ENCODE results near the gene SERPINE3. TPM values are rescaled to one million over a fixed set of nuclear protein-coding genes. Genes with fewer than 3 reads are reported as not detected.

The SERPINE3 gene
- total RNA-seq, 4 donors from 2014 or later = not detected

DNA sequence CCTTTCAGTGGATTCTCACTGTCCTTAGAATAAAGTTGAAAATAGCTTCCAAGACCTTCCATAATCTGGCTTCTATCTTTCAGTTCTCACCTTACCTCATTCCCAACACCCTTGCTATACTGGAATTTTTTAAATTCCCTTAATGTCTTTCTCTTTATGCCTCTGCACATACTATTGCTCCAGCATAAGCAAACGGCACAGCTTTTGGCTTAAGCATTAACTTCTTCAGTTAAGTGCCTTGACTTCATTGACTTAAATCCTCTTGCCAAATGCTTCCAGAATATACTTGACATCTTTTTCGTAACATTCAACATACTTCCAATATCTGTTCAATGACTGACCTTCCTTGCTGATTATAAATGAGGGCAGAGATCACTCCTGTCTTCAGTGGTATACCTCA is 34.0 kb downstream of the SERPINE3 start:
- no peak for DNase-seq (ENCODE audit: extremely low spot score)
- no peak overlapping the region for H3K4me3 ChIP-seq
- TF ChIP-seq EP300 (IDR thresholded peaks at IDR 0.05) (no peak), POLR2AphosphoS5 (IDR thresholded peaks at IDR 0.05) (no peak), CTCF (IDR thresholded peaks at IDR 0.05) (no peak), POLR2A (IDR thresholded peaks at IDR 0.05; ENCODE audit: low read depth) (no peak)
- peaks cover 14 to 89% (median 60%) of the 10 kb centered on the region in 4 donors for H3K36me3 ChIP-seq
- peaks cover 0 to 9% (median 0%) of the 10 kb centered on the region in 4 donors for H3K4me1 ChIP-seq
- no peaks in the 10 kb centered on the region for H3K9me3 ChIP-seq
- H3K27me3 ChIP-seq = no peaks in the 10 kb centered on the region
- 87% methylated on average over 2 of the region's 2 CpGs for WGBS
- intact Hi-C loops (cut with DNase I) = no loop called here
- no peak overlapping the region for H3K27ac ChIP-seq (replicated peaks in 1 of 4)

GRCh38 chr13:51380269-51380668 is 40.8 kb downstream of the SERPINE3 start:
- H3K36me3 ChIP-seq = peaks cover 7 to 63% (median 38%) of the 10 kb centered on the region in 4 donors
- H3K4me3 ChIP-seq = no peak overlapping the region

DNA sequence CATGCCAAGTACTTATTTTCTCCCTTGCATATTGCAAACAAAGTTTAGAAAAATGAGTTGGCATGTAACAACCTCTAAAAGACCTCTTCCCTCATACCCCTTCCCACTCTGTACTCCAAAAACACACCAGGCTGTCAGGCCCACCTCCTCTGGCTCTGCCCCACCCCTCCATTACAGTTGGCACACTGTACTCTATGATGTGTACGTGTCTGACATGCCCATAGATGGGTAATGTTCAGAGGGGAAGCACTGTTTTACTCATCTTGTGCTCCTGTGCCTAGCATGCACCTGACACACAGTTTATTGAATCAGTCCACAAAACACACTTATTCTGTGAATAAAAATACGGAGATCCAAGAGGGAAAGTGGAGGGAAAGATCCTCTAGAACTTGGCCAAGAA is 45.6 kb downstream of the SERPINE3 start:
- no peaks in the 10 kb centered on the region for H3K27me3 ChIP-seq
- H3K9me3 ChIP-seq = no peaks in the 10 kb centered on the region
- no peak overlapping the region for H3K4me3 ChIP-seq
- no peak overlapping the region for H3K27ac ChIP-seq (replicated peaks in 1 of 4)
- intact Hi-C loops (cut with DNase I) = no loop called here
- H3K4me1 ChIP-seq = no peaks in the 10 kb centered on the region
- 79% methylated on average over 2 of the region's 2 CpGs for WGBS
- no peak for DNase-seq (ENCODE audit: extremely low spot score)
- peaks cover 0 to 29% (median 21%) of the 10 kb centered on the region in 4 donors for H3K36me3 ChIP-seq
- no peak for TF ChIP-seq CTCF (IDR thresholded peaks at IDR 0.05)
- no peak for TF ChIP-seq POLR2A (IDR thresholded peaks at IDR 0.05; ENCODE audit: low read depth)
- no peak for TF ChIP-seq POLR2AphosphoS5 (IDR thresholded peaks at IDR 0.05)
- TF ChIP-seq EP300 (IDR thresholded peaks at IDR 0.05) = no peak

More at GRCh38 chr13:51380269-51380668, 40.8 kb downstream of the SERPINE3 start:
- Histone ChIP-seq H3K9me3 (no peaks in the 10 kb centered on the region), H3K4me1 (no peaks in the 10 kb centered on the region), H3K27ac (replicated peaks in 1 of 4) (no peak overlapping the region), H3K27me3 (no peaks in the 10 kb centered on the region)
- no peak for DNase-seq (ENCODE audit: extremely low spot score)
- no peak for TF ChIP-seq EP300 (IDR thresholded peaks at IDR 0.05)
- TF ChIP-seq CTCF (IDR thresholded peaks at IDR 0.05) = no peak
- no peak for TF ChIP-seq POLR2A (IDR thresholded peaks at IDR 0.05; ENCODE audit: low read depth)
- TF ChIP-seq POLR2AphosphoS5 (IDR thresholded peaks at IDR 0.05) = no peak
- 55% methylated on average over 4 of the region's 4 CpGs for whole genome bisulfite sequencing
- intact Hi-C loops (cut with DNase I) = no loop called here

DNA sequence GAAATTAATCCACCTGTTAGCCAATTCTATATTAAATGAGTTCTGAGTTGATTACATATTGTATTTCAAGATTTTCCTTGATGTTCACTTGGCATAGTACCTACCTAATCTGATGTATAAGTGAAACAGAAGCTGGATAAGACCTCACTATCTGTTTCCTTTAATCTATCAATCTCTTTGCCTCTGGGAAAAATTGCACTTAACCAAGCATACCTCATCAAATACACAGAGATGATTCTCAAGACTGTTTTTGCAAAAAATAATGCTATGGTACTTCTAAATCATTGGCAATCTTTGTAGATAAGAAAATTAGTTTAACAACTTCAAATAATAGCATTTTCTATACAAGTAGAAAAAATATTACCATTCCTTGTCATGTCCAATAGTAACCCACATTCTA is 55.2 kb downstream of the SERPINE3 start:
- H3K9me3 ChIP-seq = no peaks in the 10 kb centered on the region
- no peak for DNase-seq (ENCODE audit: extremely low spot score)
- no peak overlapping the region for H3K27ac ChIP-seq (replicated peaks in 1 of 4)
- H3K36me3 ChIP-seq = peaks cover 0 to 3% (median 0%) of the 10 kb centered on the region in 4 donors
- no peak overlapping the region for H3K4me3 ChIP-seq
- H3K27me3 ChIP-seq = no peaks in the 10 kb centered on the region
- no peak for TF ChIP-seq CTCF (IDR thresholded peaks at IDR 0.05)
- no peak for TF ChIP-seq POLR2AphosphoS5 (IDR thresholded peaks at IDR 0.05)
- TF ChIP-seq EP300 (IDR thresholded peaks at IDR 0.05) = no peak
- no peak for TF ChIP-seq POLR2A (IDR thresholded peaks at IDR 0.05; ENCODE audit: low read depth)
- intact Hi-C loops (cut with DNase I) = no loop called here
- peaks cover 14 to 24% (median 21%) of the 10 kb centered on the region in 4 donors for H3K4me1 ChIP-seq

DNA sequence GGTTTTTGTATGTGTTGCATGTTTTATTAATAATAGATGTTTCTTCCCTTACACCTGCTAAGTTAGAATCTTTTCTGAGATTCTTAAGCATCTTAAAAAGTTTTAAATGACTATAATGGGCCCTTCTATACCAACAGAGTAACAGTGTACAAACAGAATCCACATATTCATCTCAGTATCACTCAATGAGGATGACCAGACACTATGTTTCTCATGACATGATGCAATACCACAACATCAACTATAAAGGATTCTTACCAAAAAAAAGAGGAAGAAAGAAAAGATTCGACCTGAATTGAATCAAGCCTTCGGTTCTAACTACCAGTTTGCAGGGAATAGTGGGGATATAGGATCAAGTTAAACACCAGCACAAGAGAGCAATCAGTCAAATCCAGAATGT is 56.9 kb downstream of the SERPINE3 start:
- Histone ChIP-seq H3K4me1 (peaks cover 14 to 24% (median 21%) of the 10 kb centered on the region in 4 donors), H3K27ac (replicated peaks in 1 of 4) (peak overlapping the region; percentile 40 to 71 (median 43)), H3K27me3 (no peaks in the 10 kb centered on the region), H3K36me3 (peaks cover 0 to 6% (median 0%) of the 10 kb centered on the region in 4 donors), H3K9me3 (no peaks in the 10 kb centered on the region), H3K4me3 (no peak overlapping the region)
- TF ChIP-seq POLR2AphosphoS5 (IDR thresholded peaks at IDR 0.05) (no peak), EP300 (IDR thresholded peaks at IDR 0.05) (no peak), POLR2A (IDR thresholded peaks at IDR 0.05; ENCODE audit: low read depth) (no peak), CTCF (IDR thresholded peaks at IDR 0.05) (no peak)
- no peak for DNase-seq (ENCODE audit: extremely low spot score)
- intact Hi-C loops (cut with DNase I) = no loop called here
- 84% methylated on average over 2 of the region's 2 CpGs for WGBS

Measured in esophagus muscularis mucosa (tissue), 4 donors.